ENCODE data around the gene SLC5A8.

DNA sequence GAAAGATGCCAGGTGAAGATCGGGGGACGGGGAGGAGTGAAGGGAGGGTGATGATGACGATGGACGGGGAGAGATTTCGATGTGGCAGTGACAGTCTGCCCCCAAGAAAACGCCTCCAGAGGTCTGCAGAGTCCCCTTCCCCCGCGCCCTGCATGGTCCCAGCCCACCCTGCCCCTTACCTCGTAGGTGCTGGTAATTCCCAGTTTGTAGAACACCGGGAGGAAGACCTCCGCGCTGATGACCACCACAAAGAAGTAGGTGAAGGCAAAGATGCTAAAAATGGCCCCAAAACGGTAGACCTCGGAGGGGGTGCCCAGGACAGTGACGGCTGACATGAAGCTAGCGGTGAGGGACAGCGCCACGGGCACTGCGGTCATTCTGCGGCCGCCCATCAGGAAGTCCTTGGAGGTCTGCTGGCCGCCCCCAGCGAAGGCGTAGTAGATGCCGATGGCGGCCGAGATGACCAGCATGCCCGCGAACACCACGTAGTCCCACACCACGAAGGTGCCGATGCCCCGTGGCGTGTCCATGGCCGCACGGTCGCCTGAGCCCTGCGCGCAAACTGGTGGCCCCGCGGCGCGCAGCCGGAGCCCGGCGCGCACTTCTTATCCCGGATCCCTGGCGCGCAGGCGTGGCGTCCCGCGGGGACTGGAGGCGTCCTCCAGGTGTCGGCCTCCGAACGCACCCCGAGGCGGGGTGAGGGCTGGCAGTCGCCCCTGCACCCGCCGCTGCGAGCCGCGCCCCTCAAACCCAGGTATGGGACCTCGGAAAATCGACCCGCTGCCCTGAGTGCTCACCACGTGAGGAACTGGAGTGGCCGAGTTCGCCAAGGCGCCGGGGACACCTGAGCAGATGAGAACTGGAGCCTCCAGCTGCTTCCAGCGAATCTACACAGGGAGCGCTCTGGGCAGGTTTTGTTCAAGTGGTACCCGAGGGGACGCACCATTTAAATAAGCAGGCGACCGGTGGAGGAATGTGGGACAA, at the start of gene SLC5A8:
- TF ChIP-seq, protein P1, sequence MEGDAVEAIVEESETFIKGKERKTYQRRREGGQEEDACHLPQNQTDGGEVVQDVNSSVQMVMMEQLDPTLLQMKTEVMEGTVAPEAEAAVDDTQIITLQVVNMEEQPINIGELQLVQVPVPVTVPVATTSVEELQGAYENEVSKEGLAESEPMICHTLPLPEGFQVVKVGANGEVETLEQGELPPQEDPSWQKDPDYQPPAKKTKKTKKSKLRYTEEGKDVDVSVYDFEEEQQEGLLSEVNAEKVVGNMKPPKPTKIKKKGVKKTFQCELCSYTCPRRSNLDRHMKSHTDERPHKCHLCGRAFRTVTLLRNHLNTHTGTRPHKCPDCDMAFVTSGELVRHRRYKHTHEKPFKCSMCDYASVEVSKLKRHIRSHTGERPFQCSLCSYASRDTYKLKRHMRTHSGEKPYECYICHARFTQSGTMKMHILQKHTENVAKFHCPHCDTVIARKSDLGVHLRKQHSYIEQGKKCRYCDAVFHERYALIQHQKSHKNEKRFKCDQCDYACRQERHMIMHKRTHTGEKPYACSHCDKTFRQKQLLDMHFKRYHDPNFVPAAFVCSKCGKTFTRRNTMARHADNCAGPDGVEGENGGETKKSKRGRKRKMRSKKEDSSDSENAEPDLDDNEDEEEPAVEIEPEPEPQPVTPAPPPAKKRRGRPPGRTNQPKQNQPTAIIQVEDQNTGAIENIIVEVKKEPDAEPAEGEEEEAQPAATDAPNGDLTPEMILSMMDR (IDR thresholded peaks at IDR 0.05; ENCODE audit: low read depth, low read length, poor library complexity, severe bottlenecking) = no peak
- no peak for TF ChIP-seq EZH2phosphoT487 (IDR thresholded peaks at IDR 0.05; ENCODE audit: borderline replicate concordance, low read length)

All from DOHH2 (cell line).